Forelimb muscle (tissue), 1 donor: ENCODE results near the gene GABBR2. TPM values are rescaled to one million over a fixed set of nuclear protein-coding genes. Genes with fewer than 3 reads are reported as not detected.

Experiments used
- DNase-seq: peaks from one replicate; pipeline ENCODE4 v3.0.0-alpha.2; 2013; ENCODE audit warnings: low read depth
- polyA plus RNA-seq: library from polyadenylated mRNA; unstranded; fragments of 120-200 nt; gene quantifications from one replicate; pipeline ENCODE4 v1.2.1, GENCODE V29; 2013; ENCODE audit not compliant: insufficient read length

GABBR2 gene
- 0.82 TPM for polyA plus RNA-seq

- DNase-seq: no peak
Observed at GRCh38 chr9:98708933-98709911, at the start of gene GABBR2. GABBR2 (minus strand) TSS chr9:98708935; CDS start chr9:98708737, 198 bp downstream.

DNA sequence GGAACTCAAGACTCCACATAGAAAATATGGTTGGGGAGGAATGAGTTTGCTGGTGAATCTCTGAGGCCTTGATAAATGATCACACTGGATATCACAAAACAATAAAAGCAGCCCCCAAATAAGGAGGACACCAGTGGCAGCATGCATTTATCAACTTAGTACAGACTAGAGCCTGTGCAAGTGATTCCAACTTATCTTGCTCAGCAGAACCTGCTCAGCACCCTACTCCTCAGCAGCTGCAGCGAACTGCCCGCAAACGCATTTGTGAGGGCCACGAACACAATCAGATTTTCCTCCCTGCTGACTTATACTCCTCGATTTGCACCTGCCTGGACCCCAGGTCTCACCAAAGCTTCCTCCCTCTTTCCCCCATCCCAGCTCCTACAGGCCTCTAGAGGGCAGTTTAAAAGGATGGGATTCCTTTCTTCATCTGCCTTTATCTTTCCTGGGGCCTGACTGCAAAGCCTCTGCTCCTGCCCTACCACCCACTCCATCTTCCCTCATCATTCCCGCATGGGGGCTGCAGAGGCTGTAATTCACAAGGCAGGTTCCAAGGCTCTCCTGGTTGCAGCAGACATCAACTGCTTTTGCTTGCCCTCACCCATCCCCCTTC is 46.4 kb upstream of the GABBR2 start:
- DNase-seq: no peak

DNA sequence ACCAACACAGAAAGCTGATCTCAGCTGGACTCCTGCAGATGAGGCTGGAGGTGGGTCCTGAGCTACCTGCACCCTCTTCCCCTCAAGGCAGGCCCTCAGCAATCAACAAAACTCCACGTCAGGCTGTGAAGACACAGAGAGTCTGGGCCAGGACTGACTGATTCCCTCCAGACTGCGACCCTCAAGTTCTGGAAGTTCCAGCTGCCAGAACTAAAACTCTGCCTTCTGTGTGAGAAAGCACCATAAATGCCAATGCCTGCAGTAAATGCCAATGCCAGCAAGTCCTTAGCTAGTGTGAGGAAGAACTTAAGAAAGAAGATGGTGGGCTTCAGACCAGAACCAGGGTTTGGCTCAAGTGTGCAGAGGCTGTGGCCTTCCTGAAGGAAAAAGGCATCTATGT is 42.5 kb upstream of the GABBR2 start:
- no peak for DNase-seq

DNA sequence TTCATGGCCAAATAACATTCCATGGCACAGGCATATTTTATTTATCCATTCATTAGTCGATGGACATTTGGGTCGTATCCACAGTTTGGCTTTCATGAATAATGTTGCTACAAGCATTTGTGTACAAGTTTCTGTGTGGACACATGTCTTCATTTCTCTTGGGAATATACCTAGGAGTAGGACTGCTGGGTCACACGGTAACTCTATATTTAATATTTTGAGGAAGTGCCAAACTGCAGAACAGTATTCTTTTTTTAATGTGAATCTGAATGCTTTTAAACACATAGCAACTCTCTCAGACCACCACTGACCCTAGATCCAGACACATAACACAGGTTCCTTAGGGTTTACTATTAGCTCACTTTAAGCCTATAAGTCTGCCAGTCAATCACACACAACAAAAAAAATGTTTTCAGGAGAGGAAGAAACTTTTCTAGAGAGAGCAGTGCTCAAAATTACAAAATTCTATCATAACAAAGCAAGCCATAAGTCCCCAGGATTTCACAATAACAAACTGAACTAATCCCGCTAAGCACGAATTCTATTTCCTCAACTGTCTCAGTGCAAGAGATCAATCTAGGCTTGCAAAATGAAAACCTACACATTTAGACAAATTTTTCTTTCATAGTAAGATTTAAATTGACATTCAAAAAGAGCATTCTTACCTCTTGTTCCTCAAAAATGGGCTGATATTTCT is 41.8 kb upstream of the GABBR2 start:
- no peak for DNase-seq

- DNase-seq: no peak
Observed at GRCh38 chr9:98747476-98747875, 38.7 kb upstream of the GABBR2 start.

- DNase-seq: no peak
Observed at GRCh38 chr9:98745470-98745869, 36.7 kb upstream of the GABBR2 start.

DNA sequence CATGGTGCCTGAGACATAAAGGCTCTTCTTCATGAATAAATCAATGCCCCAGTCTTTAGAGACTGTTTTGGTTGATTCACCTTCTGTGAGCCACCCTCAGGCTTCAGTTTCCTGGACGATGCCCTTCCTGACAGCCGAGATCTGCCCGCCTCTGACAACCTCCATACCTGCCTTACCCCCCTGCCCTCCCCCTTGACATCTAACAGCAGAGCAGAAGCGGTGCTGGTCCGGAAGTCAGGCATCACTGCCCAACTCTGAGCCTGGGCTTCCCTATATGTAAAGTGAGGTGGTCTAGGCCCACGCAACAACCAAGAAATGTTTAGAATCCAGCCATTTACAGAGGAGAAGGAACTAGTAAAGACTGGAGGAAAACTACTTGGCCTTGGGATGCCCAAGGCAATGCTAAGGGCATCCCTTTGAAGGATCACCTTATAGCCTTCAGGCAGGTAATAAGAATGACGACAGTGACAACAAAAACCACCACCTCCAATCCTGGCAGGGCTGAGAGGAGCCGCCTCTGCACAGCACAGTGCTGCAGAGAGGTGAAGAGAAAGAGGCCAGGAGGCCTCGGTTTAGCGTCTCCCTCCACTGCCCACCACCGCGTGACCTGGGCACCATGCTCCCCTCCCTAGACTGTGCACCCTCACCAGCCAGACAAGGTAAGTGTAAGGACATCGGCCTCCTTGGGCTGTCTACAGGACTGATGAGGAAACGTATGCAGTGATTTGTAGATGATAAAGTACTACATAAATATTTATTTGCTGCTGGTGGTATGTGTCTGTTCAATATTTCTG is 35.3 kb upstream of the GABBR2 start:
- no peak for DNase-seq

GRCh38 chr9:98743329-98743728 is 34.6 kb upstream of the GABBR2 start:
- DNase-seq: no peak

GRCh38 chr9:98742325-98743280 is 33.9 kb upstream of the GABBR2 start:
- no peak for DNase-seq

DNA sequence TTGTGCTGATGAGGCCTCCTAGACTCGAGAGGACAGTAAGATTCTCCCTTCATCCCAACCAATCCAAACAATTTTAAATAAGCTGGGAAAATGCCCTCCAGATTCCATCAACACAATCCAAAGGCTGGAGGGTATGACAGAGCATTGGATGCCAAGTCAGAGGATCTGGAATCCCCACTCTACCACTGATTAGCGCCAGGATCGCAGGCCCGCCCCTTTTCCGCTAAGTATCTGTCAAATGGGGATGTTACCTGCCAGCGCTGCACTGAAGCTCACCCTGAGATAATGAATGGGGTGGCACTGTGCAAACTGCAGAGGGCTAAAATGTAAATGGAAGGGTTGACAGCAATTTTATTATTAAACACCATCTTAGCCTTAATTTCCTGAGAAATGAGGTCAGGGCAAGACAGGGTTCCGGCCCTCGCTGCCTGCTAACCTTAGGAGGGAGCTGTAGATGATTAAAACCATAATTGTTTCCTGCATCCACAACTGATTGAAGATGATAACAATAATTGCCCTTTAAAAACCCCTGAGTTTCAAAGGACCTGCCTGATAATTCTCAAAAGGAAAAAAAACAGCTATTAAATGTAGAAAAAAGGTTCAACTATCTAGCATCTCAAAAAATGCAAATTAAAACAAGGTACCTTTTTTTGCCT is 31.6 kb upstream of the GABBR2 start:
- no peak for DNase-seq

GRCh38 chr9:98738741-98739140 is 30.0 kb upstream of the GABBR2 start:
- no peak for DNase-seq

DNA sequence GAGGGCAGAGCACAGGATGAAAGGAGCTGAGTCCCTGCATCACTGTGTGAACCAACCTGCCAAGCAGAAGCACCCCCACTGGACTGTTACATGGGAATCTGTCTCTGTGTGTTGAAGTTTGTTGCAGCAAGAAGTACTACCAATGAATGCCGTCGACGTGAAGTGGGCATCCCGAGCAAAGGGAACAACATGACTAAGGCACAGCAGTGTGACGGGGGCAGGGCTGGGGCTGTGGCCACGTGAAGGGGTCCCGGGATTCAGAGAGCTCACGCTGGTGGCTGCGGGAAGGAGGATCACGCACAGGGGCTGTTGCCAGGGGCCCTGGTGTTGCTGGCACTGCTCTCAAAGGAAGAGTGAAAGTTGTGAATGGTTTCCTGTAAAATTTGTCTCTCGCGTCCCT is 27.5 kb upstream of the GABBR2 start:
- no peak for DNase-seq

DNA sequence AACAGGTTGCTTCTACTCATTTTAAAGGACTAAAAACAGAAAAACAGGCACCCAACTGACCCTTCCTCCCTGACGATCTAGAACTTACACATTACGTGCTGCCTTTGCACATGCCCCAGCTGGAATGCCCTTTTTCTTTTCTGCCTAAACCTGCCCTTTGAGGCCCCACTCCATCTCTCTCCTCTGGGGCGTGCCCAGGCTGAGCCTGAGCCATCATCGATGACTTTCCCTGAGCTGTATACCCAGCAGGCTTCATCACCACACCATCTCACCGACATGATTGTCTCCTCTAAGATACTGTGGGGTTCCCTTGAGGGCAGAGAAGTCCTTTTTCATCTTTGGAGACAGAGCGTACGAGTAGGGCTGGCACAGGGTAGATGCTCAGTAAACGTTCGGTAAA is 24.1 kb upstream of the GABBR2 start:
- DNase-seq: no peak

DNA sequence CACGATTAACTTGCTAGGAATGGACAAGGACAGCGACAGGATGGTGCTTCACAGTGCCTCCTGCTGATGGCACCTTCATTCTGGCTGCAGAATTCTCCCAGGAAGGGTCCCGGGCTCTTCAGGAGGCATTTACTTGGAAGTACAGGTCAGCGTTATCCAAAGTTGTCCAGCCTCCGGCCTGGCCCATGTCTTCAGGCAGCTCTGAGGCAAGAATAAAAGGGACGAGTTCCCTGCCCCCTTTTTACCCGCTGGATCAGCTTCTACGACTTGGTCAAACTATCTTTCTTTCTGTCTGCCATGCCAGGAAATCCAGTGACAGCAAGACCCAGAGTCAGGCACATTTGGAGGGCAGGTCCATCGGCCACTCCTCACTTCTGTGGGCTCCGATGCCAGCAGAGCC is 23.4 kb upstream of the GABBR2 start:
- DNase-seq: no peak

DNA sequence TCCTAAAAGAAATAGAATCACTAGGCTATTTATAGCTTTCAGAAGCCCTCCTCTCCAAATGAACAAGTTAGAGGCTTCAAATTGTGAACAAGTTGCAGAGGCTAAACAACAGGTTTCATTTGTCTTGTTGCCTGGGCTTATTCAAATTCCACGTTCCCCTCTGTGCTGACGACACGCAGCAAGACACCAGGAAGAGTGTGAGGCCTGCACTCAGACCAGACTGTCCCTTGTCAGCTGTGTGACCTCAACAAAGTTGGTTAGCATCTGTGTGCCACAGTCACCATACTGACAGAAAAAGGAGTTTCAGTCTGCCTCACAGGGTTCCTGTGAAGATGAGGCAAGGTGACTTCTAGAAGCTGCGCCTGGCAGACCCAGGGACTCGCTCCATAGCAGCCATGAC is 22.1 kb upstream of the GABBR2 start:
- DNase-seq: no peak

DNA sequence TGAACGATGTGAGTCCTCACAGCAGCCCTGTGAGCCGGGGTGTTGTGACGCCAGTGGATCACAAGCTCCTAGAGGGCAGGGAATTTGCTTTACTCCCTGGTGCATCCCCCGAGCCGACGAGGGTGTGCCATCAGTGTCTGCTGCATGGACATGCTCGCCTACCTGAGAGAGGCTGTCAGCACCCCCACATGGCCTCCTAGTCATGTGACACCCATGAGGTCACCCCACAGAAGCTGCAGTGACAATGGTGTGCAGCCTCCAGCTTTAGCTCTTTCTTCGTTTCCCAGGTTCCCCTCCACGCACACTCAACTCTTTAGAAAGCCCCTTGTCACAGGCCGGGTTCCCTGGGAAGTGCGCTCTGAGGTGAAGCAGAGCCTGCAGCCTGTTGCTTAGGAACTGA is 19.8 kb upstream of the GABBR2 start:
- no peak for DNase-seq

GRCh38 chr9:98727428-98727827 is 18.7 kb upstream of the GABBR2 start:
- DNase-seq: no peak

- DNase-seq: peak; percentile 20
Observed at GRCh38 chr9:98726735-98727134, 18.0 kb upstream of the GABBR2 start.

GRCh38 chr9:98724810-98725530 is 16.2 kb upstream of the GABBR2 start:
- DNase-seq: no peak
